ENCODE data around the gene SPEG.

DNA sequence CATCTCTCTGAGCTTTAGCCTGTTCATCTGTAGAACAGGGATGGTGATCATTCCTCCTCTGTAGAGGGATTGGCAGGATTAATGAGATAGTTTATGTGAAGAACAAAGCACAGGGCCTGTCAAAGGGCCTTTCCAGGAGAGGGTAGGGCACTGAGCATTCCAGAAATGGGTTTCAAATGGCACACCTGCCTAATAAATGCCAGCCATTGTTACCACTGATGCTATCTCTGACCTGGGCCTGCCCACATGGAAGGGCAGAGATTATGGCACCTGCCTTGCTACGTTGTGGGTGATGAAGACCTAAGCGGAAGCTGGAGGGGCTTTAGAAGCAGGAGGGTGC, 33.1 kb downstream of the SPEG start:
- TF ChIP-seq EZH2phosphoT487 (IDR thresholded peaks at IDR 0.05; ENCODE audit: borderline replicate concordance, low read length), result no peak
- TF ChIP-seq, protein P1, sequence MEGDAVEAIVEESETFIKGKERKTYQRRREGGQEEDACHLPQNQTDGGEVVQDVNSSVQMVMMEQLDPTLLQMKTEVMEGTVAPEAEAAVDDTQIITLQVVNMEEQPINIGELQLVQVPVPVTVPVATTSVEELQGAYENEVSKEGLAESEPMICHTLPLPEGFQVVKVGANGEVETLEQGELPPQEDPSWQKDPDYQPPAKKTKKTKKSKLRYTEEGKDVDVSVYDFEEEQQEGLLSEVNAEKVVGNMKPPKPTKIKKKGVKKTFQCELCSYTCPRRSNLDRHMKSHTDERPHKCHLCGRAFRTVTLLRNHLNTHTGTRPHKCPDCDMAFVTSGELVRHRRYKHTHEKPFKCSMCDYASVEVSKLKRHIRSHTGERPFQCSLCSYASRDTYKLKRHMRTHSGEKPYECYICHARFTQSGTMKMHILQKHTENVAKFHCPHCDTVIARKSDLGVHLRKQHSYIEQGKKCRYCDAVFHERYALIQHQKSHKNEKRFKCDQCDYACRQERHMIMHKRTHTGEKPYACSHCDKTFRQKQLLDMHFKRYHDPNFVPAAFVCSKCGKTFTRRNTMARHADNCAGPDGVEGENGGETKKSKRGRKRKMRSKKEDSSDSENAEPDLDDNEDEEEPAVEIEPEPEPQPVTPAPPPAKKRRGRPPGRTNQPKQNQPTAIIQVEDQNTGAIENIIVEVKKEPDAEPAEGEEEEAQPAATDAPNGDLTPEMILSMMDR (conservative IDR thresholded peaks at IDR 0.05; ENCODE audit: low read depth, low read length), result no peak

Data from PC-3 (cell line).